ENCODE data around the gene BTBD9. TPM values are rescaled to one million over a fixed set of nuclear protein-coding genes. Genes with fewer than 3 reads are reported as not detected.
A peak's percentile ranks its signal among the peaks of the same experiment; 100 is the strongest.

BTBD9 gene
- total RNA-seq, 1 experiment from 2014 or later: 8.9 TPM

DNA sequence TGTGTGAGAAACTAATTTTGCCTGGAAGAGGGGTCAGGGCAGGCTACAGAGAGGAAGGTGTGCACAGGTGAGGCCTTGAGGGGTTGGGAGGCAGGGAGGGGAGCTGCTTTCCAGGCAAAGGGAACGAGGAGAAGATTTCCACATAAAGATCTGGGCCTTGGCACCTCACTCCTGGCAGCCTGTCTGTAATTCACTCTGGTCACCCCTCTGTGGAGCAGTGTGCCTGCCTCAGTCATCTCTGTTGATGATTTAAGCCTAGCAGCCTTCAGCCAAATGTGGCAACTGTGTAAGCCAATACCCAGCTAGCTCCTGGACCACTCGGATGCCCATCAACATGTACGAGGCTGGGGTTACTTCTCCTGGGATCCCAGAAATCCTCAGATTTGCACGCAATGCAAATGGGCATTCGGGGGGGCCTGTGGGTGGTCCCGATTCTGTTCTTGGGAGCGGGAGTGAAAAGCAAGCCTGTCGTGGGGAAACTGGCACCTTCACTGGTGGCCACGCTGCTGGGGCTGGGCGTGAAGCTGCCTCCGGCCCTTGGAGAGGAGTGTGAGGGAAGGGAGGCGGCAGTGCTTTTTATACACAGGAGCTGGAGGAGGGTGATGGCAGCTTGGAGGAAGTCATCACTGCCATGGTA is 459.8 kb downstream of the BTBD9 start:
- WGBS (ENCODE audit: extremely low coverage, insufficient read length, low lambda C conversion rate): no CpG with 5 or more reads among the region's 12 CpGs
- Histone ChIP-seq H2BK120ac (ENCODE audit: low read depth, low read length, poor library complexity, severe bottlenecking) (no peak overlapping the region), H3K4me2 (ENCODE audit: insufficient read depth, insufficient read length, low read length) (no peak overlapping the region), H3K79me2 (ENCODE audit: insufficient read depth, low read length) (no peaks in the 10 kb centered on the region), H3K14ac (ENCODE audit: insufficient read depth, low read length) (no peak overlapping the region; the same call in 1 of the 2 replicates), H3K9ac (ENCODE audit: extremely low read depth, insufficient read length, low read length) (no peak overlapping the region), H4K20me1 (ENCODE audit: control insufficient read depth, insufficient read depth, insufficient read length) (no peaks in the 10 kb centered on the region), H4K5ac (ENCODE audit: insufficient read length, low read depth, low read length) (no peak overlapping the region), H3K56ac (ENCODE audit: insufficient read length, low read depth, low read length) (no peak overlapping the region), H2BK12ac (ENCODE audit: insufficient read length, low read depth, low read length) (no peak overlapping the region), H3K27me3 (ENCODE audit: insufficient read depth, low read length) (no peaks in the 10 kb centered on the region), H3K9me3 (ENCODE audit: control insufficient read depth, low read depth, low read length) (no peaks in the 10 kb centered on the region), H3K27ac (ENCODE audit: insufficient read length, low read depth, low read length) (no peak overlapping the region), H4K8ac (replicated peaks; ENCODE audit: insufficient read length, low read depth, low read length) (no peak overlapping the region), H3K4me1 (ENCODE audit: insufficient read depth, low read length) (no peaks in the 10 kb centered on the region), H3K23ac (ENCODE audit: insufficient read length, low read depth, low read length) (no peak overlapping the region), H3K23me2 (ENCODE audit: insufficient read length, low read depth, low read length, poor library complexity, severe bottlenecking) (no peaks in the 10 kb centered on the region), H2BK15ac (ENCODE audit: low read depth, low read length) (no peak overlapping the region), H3K18ac (ENCODE audit: insufficient read length, low read depth, low read length) (no peak overlapping the region), H2AK5ac (ENCODE audit: insufficient read length, low read length) (no peak overlapping the region), H2BK5ac (ENCODE audit: insufficient read length, low read length) (no peak overlapping the region), H2BK20ac (ENCODE audit: low read depth, low read length, poor library complexity, severe bottlenecking) (no peak overlapping the region), H3T11ph (ENCODE audit: low read length) (no peak overlapping the region), H2AFZ (ENCODE audit: low read length) (no peak overlapping the region), H3K4ac (ENCODE audit: low read depth, low read length) (no peak overlapping the region), H4K91ac (ENCODE audit: insufficient read length, low read depth, low read length) (no peak overlapping the region), H3K79me1 (ENCODE audit: insufficient read depth, low read depth, low read length, poor library complexity, severe bottlenecking) (no peaks in the 10 kb centered on the region)
- Mint-ChIP-seq H3K27ac (peak overlapping the region in 1 of 3 experiments; percentile 94; a peak in 1 of 7 replicates), H3K27me3 (ENCODE audit: low read depth) (no peaks in the 10 kb centered on the region), H3K36me3 (ENCODE audit: insufficient read depth in 1 of 3, low read depth in 3 of 3) (no peaks in the 10 kb centered on the region), H3K9me3 (no peaks in the 10 kb centered on the region), H3K4me1 (peaks cover 23 to 37% of the 10 kb centered on the region in 2 experiments), H3K4me3 (no peak overlapping the region)
- DNase-seq: peak; percentile 22
- TF ChIP-seq, protein P1, sequence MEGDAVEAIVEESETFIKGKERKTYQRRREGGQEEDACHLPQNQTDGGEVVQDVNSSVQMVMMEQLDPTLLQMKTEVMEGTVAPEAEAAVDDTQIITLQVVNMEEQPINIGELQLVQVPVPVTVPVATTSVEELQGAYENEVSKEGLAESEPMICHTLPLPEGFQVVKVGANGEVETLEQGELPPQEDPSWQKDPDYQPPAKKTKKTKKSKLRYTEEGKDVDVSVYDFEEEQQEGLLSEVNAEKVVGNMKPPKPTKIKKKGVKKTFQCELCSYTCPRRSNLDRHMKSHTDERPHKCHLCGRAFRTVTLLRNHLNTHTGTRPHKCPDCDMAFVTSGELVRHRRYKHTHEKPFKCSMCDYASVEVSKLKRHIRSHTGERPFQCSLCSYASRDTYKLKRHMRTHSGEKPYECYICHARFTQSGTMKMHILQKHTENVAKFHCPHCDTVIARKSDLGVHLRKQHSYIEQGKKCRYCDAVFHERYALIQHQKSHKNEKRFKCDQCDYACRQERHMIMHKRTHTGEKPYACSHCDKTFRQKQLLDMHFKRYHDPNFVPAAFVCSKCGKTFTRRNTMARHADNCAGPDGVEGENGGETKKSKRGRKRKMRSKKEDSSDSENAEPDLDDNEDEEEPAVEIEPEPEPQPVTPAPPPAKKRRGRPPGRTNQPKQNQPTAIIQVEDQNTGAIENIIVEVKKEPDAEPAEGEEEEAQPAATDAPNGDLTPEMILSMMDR (conservative IDR thresholded peaks at IDR 0.05): no peak

Data from H9 (cell line).